BLaER1 treated with 17β-estradiol and CSF1 and Interleukin-3, amounts not matched to agents 10 nM and 100 nM (cell line): Measurements from ENCODE around the gene PSMB10.

Experiments used
- H3K27ac ChIP-seq, 11 experiments: shearing (Covaris generic); formaldehyde crosslinking; 2 replicates each; pipeline ENCODE4 v1.8.1; 2022
- H3K27me3 ChIP-seq, 11 experiments: shearing (Covaris generic); formaldehyde crosslinking; 2 replicates each; pipeline ENCODE4 v1.8.1; 2022
- H3K36me3 ChIP-seq, 11 experiments: shearing (Covaris generic); formaldehyde crosslinking; 2 replicates each; pipeline ENCODE4 v1.8.1; 2022
- H3K4me1 ChIP-seq, 10 experiments: shearing (Covaris generic); formaldehyde crosslinking; 2 replicates each; pipeline ENCODE4 v1.8.1; 2022
- H3K4me2 ChIP-seq, 11 experiments: shearing (Covaris generic); formaldehyde crosslinking; 2 replicates each; pipeline ENCODE4 v1.8.1; 2022
- H3K4me3 ChIP-seq, 10 experiments: shearing (Covaris generic); formaldehyde crosslinking; 2 replicates each; pipeline ENCODE4 v1.8.1; 2022
- H3K9ac ChIP-seq, 11 experiments: shearing (Covaris generic); formaldehyde crosslinking; 2 replicates each; pipeline ENCODE4 v1.8.1; 2022
- H3K9me3 ChIP-seq, 11 experiments: shearing (Covaris generic); formaldehyde crosslinking; replicated peaks in 1 of 11; 2 replicates each; pipeline ENCODE4 v1.8.1; 2022
- H4K20me1 ChIP-seq, 11 experiments: shearing (Covaris generic); formaldehyde crosslinking; 2 replicates each; pipeline ENCODE4 v1.8.1; 2022
- Cebpa-rat ChIP-seq, 11 experiments: shearing (Covaris generic); IDR thresholded peaks; 2 replicates each; pipeline ENCODE4 v1.8.1; 2022

The PSMB10 gene

GRCh38 chr16:67907397-67908180, 29.1 kb downstream of the PSMB10 start:
- Histone ChIP-seq H3K9me3 (no peaks in the 10 kb centered on the region), H4K20me1 (peaks cover 7 to 86% (median 48%) of the 10 kb centered on the region in 11 experiments; a peak in 19 of 22 replicates), H3K36me3 (peaks cover 34 to 90% (median 57%) of the 10 kb centered on the region in 11 experiments), H3K27ac (no peak overlapping the region), H3K9ac (peak overlapping the region in 2 of 11 experiments; percentile 2 to 5; a peak in 1 of 22 replicates), H3K4me2 (no peak overlapping the region), H3K27me3 (no peaks in the 10 kb centered on the region), H3K4me3 (no peak overlapping the region), H3K4me1 (peaks cover 10 to 23% (median 21%) of the 10 kb centered on the region in 10 experiments)
- TF ChIP-seq Cebpa-rat (IDR thresholded peaks at IDR 0.05), result no peak

GRCh38 chr16:67902831-67903230, 33.8 kb downstream of the PSMB10 start:
- Histone ChIP-seq H3K4me2 (no peak overlapping the region), H3K9ac (no peak overlapping the region), H3K27me3 (no peaks in the 10 kb centered on the region), H3K4me3 (no peak overlapping the region), H3K36me3 (peaks cover 9 to 75% (median 35%) of the 10 kb centered on the region in 11 experiments; a peak in 19 of 22 replicates), H4K20me1 (peaks cover 12 to 86% (median 60%) of the 10 kb centered on the region in 11 experiments; a peak in 17 of 22 replicates), H3K4me1 (0 out of 20 replicates have a peak, but pooled peaks cover 0 to 4% (median 0%) of the 10 kb centered on the region in 10 experiments), H3K9me3 (no peaks in the 10 kb centered on the region), H3K27ac (no peak overlapping the region)
- no peak for TF ChIP-seq Cebpa-rat (IDR thresholded peaks at IDR 0.05)

- no peaks in the 10 kb centered on the region for H3K9me3 ChIP-seq
- H3K4me3 ChIP-seq, result no peak overlapping the region
- H3K4me1 ChIP-seq, result 0 out of 20 replicates have a peak, but pooled peaks cover 0 to 4% (median 0%) of the 10 kb centered on the region in 10 experiments
- no peak overlapping the region for H3K9ac ChIP-seq
- peaks cover 9 to 77% (median 42%) of the 10 kb centered on the region in 11 experiments; a peak in 19 of 22 replicates for H3K36me3 ChIP-seq
- no peak overlapping the region for H3K27ac ChIP-seq
- no peaks in the 10 kb centered on the region for H3K27me3 ChIP-seq
- H4K20me1 ChIP-seq, result peaks cover 22 to 90% (median 65%) of the 10 kb centered on the region in 11 experiments; a peak in 17 of 22 replicates
- no peak overlapping the region for H3K4me2 ChIP-seq
- no peak for TF ChIP-seq Cebpa-rat (IDR thresholded peaks at IDR 0.05)
These were observed 34.9 kb downstream of the PSMB10 start for GRCh38 chr16:67901734-67902133.

GRCh38 chr16:67897231-67897630, 39.4 kb downstream of the PSMB10 start:
- Histone ChIP-seq H3K27me3 (no peaks in the 10 kb centered on the region), H3K27ac (no peak overlapping the region), H4K20me1 (peaks cover 23 to 77% (median 55%) of the 10 kb centered on the region in 11 experiments; a peak in 17 of 22 replicates), H3K4me3 (no peak overlapping the region), H3K36me3 (peaks cover 0 to 36% (median 28%) of the 10 kb centered on the region in 11 experiments; a peak in 15 of 22 replicates), H3K4me1 (peaks cover 16 to 22% (median 19%) of the 10 kb centered on the region in 10 experiments), H3K4me2 (no peak overlapping the region), H3K9ac (no peak overlapping the region), H3K9me3 (no peaks in the 10 kb centered on the region)
- TF ChIP-seq Cebpa-rat (IDR thresholded peaks at IDR 0.05), result no peak

GRCh38 chr16:67893743-67894399, 42.8 kb downstream of the PSMB10 start:
- Histone ChIP-seq H3K27ac (peak overlapping the region; percentile 90 to 97 (median 96)), H3K4me2 (peak overlapping the region; percentile 86 to 99 (median 95))

GRCh38 chr16:67892899-67893742, 43.5 kb downstream of the PSMB10 start, which contains the start of gene PSKH1:
TSS of gene PSKH1 (plus strand) at chr16:67893254. CDS start at chr16:67908750, 15,496 bp downstream.
- Histone ChIP-seq H3K36me3 (peaks cover 0 to 23% (median 8%) of the 10 kb centered on the region in 11 experiments; a peak in 6 of 22 replicates), H4K20me1 (peaks cover 8 to 38% (median 19%) of the 10 kb centered on the region in 11 experiments; a peak in 15 of 22 replicates), H3K9me3 (no peaks in the 10 kb centered on the region), H3K4me2 (peak within 1 kb of the TSS; percentile 86 to 99 (median 95)), H3K4me1 (peaks cover 17 to 25% (median 20%) of the 10 kb centered on the region in 10 experiments), H3K9ac (peak within 1 kb of the TSS; percentile 95 to 99 (median 98)), H3K4me3 (peak within 1 kb of the TSS; percentile 89 to 99 (median 92)), H3K27ac (peak within 1 kb of the TSS; percentile 90 to 97 (median 96)), H3K27me3 (no peaks in the 10 kb centered on the region)
- TF ChIP-seq Cebpa-rat (IDR thresholded peaks at IDR 0.05), result no peak

More at GRCh38 chr16:67893743-67894399, 42.8 kb downstream of the PSMB10 start:
- peaks cover 10 to 45% (median 25%) of the 10 kb centered on the region in 11 experiments; a peak in 15 of 22 replicates for H4K20me1 ChIP-seq
- H3K9ac ChIP-seq, result peak overlapping the region; percentile 95 to 99 (median 98)
- peaks cover 0 to 18% (median 4%) of the 10 kb centered on the region in 11 experiments; a peak in 6 of 22 replicates for H3K36me3 ChIP-seq
- peaks cover 17 to 25% (median 20%) of the 10 kb centered on the region in 10 experiments for H3K4me1 ChIP-seq
- no peaks in the 10 kb centered on the region for H3K27me3 ChIP-seq
- no peak for TF ChIP-seq Cebpa-rat (IDR thresholded peaks at IDR 0.05)
- H3K4me3 ChIP-seq, result peak overlapping the region; percentile 89 to 99 (median 92)
- no peaks in the 10 kb centered on the region for H3K9me3 ChIP-seq

GRCh38 chr16:67892375-67892774, 44.3 kb downstream of the PSMB10 start:
- Histone ChIP-seq H3K9me3 (no peaks in the 10 kb centered on the region), H3K27me3 (no peaks in the 10 kb centered on the region), H3K4me3 (peak overlapping the region; percentile 89 to 99 (median 92)), H3K27ac (peak overlapping the region in 7 of 11 experiments; percentile 11 to 96 (median 43); a peak in 11 of 22 replicates), H3K36me3 (peaks cover 0 to 21% (median 2%) of the 10 kb centered on the region in 11 experiments; a peak in 7 of 22 replicates), H4K20me1 (peaks cover 7 to 30% (median 11%) of the 10 kb centered on the region in 11 experiments; a peak in 13 of 22 replicates), H3K4me2 (peak overlapping the region; percentile 61 to 88 (median 71)), H3K9ac (peak overlapping the region; percentile 69 to 99 (median 98)), H3K4me1 (peaks cover 17 to 25% (median 20%) of the 10 kb centered on the region in 10 experiments)
- no peak for TF ChIP-seq Cebpa-rat (IDR thresholded peaks at IDR 0.05)

GRCh38 chr16:67888331-67888730, 48.3 kb downstream of the PSMB10 start:
- Histone ChIP-seq H4K20me1 (peaks cover 4 to 33% (median 16%) of the 10 kb centered on the region in 11 experiments; a peak in 19 of 22 replicates), H3K9ac (peak overlapping the region in 2 of 11 experiments; percentile 3 to 15; a peak in 1 of 22 replicates), H3K27ac (no peak overlapping the region), H3K4me1 (peaks cover 5 to 8% (median 7%) of the 10 kb centered on the region in 10 experiments; a peak in 16 of 20 replicates), H3K4me3 (no peak overlapping the region), H3K27me3 (no peaks in the 10 kb centered on the region), H3K9me3 (no peaks in the 10 kb centered on the region), H3K36me3 (peaks cover 35 to 52% (median 38%) of the 10 kb centered on the region in 11 experiments), H3K4me2 (no peak overlapping the region)
- no peak for TF ChIP-seq Cebpa-rat (IDR thresholded peaks at IDR 0.05)
